ENCODE measurements around the gene OR51D1.

OR51D1 gene

GRCh38 chr11:4680341-4680740 is 43.1 kb downstream of the OR51D1 start:
- TF ChIP-seq CTCF (IDR thresholded peaks at IDR 0.05; ENCODE audit: low read depth, low read length) = no peak

GRCh38 chr11:4682623-4683419 is 45.5 kb downstream of the OR51D1 start:
- no peak overlapping the region for H3K4me3 ChIP-seq (ENCODE audit: low read depth, low read length)
- TF ChIP-seq CTCF (IDR thresholded peaks at IDR 0.05; ENCODE audit: low read depth, low read length) = no peak

More at GRCh38 chr11:4680341-4680740, 43.1 kb downstream of the OR51D1 start:
- H3K4me3 ChIP-seq (ENCODE audit: low read depth, low read length) = no peak overlapping the region

- H3K4me3 ChIP-seq (ENCODE audit: low read depth, low read length) = no peak overlapping the region
- no peak for TF ChIP-seq CTCF (IDR thresholded peaks at IDR 0.05; ENCODE audit: low read depth, low read length)
Measured at GRCh38 chr11:4684631-4685285, 47.5 kb downstream of the OR51D1 start.

Measured in WI38 (cell line).